ENCODE results near the gene KANK3.
"Not testable (repeated sequence)": the region's sequence is repeated elsewhere in the genome, so short reads cannot be mapped to it uniquely, and the experiment has no call there.

KANK3 gene

DNA sequence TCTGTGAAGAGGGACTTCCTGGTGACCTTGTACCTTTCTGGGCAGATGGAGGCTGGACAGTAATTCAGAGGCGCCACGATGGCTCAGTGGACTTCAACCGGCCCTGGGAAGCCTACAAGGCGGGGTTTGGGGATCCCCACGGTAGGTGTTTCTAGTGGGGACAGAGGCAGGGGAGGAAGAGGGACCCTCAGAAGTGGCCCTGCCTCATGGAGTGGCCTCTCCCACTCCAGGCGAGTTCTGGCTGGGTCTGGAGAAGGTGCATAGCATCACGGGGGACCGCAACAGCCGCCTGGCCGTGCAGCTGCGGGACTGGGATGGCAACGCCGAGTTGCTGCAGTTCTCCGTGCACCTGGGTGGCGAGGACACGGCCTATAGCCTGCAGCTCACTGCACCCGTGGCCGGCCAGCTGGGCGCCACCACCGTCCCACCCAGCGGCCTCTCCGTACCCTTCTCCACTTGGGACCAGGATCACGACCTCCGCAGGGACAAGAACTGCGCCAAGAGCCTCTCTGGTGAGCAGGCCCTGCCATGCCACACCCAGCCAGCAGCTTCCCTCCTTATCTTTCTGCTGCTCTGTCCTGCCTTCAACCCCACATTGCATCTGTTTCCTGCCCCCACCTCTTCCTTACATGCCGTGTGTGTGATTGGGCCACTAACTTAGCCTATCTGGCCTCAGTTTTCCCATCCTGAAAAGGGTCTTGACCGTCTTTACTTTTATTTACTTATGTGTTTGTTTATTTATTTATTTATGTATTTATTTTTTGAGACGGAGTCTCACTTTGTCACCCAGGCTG lies 28.1 kb upstream of the KANK3 start:
- no peak overlapping the region for H3K4me3 ChIP-seq (ENCODE audit: low read depth, low read length)

DNA sequence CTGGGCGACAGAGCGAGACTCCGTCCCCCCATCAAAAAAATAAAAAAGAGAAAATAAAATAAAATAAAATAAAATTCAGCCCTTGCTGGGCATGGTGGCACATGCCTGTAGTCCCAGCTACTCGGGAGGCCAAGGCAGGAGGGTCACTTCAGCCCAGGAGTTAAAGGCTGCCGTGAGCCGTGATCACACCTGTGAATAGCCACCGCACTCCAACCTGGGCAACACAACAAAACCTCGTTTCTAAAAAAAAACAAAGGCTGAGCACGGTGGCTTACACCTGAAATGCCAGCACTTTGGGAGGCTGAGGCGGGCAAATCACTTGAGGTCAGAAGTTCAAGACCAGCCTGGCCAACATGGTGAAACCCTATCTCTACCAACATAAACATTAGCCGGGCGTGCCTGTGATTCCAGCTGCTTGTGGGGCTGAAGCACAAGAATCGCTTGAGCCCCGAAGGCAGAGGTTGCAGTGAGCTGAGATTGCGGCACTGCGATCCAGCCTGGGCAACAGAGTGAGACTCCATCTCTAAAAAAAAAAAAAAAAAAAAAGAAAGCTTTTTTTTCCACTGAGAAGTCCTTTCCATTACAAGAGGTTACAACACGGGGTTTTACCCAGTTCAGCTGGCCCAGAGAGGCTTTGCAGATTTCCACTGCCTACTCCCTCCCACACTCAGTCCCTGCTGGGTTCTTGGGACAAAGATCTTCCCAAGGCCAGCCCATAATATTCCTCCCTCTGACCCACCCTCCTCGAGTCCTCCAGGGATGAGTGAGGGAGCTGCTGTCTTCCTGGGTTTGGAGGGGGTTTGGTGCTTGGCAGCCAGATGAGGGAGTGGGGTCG lies 27.3 kb upstream of the KANK3 start:
- H3K4me3 ChIP-seq (ENCODE audit: low read depth, low read length), result no peak overlapping the region

- no peak overlapping the region for H3K4me3 ChIP-seq (ENCODE audit: low read depth, low read length)
These were observed 24.4 kb upstream of the KANK3 start for GRCh38 chr19:8367327-8368001.

- no peak overlapping the region for H3K4me3 ChIP-seq (ENCODE audit: low read depth, low read length)
These were observed 23.9 kb upstream of the KANK3 start for GRCh38 chr19:8366961-8367326.

GRCh38 chr19:8366121-8366581 lies 23.1 kb upstream of the KANK3 start:
- no peak overlapping the region for H3K4me3 ChIP-seq (ENCODE audit: low read depth, low read length)

DNA sequence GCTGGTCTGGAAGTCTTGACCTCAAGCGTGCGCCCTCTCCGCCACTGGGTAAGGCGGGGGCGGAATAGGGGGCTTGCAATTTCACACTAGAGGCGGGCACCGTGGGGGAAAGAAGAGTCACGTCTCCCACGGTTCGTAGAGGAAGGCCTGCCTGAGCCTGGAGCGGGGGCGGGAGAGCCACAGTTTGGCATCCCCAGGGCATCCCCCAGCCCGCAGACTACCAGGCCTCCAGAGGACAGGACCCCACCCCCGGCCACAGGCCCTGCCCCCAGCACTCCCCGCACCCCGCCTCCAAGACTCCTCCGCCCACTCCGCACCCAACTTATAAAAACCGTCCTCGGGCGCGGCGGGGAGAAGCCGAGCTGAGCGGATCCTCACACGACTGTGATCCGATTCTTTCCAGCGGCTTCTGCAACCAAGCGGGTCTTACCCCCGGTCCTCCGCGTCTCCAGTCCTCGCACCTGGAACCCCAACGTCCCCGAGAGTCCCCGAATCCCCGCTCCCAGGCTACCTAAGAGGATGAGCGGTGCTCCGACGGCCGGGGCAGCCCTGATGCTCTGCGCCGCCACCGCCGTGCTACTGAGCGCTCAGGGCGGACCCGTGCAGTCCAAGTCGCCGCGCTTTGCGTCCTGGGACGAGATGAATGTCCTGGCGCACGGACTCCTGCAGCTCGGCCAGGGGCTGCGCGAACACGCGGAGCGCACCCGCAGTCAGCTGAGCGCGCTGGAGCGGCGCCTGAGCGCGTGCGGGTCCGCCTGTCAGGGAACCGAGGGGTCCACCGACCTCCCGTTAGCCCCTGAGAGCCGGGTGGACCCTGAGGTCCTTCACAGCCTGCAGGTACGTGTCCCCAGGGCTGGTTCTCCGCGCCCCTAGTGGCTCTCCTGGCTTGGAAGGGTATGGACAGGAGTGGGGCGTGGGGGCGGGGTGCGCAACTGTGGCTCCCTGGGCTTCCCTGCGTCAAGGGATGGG lies 21.0 kb upstream of the KANK3 start, which contains the start of gene ANGPTL4:
Gene ANGPTL4 (plus strand): TSS at position 353 of the 969 bp plus-strand sequence. CDS start 167 bp downstream, at position 520.
- peak within 1 kb of the TSS; percentile 56 for H3K4me3 ChIP-seq (ENCODE audit: low read depth, low read length)

GRCh38 chr19:8361921-8362793 lies 19.1 kb upstream of the KANK3 start:
- no peak overlapping the region for H3K4me3 ChIP-seq (ENCODE audit: low read depth, low read length)

DNA sequence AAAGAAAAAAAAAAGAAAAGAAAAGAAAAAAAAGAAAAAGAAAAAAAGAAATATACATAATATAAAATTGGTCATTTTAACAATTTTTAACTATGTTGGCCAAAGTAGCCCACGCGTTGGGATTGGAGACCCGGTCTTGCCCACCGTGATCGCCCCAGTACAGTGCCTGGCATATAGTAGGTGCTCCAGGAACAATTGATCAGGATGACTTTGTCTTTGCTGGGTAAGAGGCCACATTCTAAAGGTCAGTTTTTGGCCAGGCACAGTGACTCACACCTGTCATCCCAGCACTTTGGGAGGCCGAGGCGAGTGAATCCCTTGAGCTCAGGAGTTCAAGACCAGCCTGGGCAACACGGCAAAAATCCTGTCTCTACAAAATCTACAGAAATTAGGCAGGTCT lies 17.1 kb upstream of the KANK3 start:
- no peak overlapping the region for H3K4me3 ChIP-seq (ENCODE audit: low read depth, low read length)

DNA sequence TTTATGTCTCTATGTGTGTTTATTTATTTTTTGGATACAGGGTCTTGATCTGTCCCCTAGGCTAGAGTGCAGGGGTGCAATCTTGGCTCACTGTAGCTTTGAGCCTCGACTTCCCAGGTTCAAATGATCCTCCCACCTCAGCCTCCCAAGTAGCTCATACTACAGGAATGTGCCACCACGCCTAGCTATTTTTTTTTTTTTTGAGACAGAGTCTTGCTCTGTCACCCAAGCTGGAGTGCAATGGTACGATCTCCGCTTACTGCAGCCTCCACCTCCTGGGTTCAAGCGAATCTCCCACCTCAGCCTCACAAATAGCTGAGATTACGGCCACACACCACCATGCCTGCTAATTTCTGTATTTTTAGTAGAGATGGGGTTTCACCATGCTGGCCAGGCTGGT lies 15.9 kb upstream of the KANK3 start:
- no peak overlapping the region for H3K4me3 ChIP-seq (ENCODE audit: low read depth, low read length)

- H3K4me3 ChIP-seq (ENCODE audit: low read depth, low read length), result no peak overlapping the region
These were observed 14.0 kb upstream of the KANK3 start for GRCh38 chr19:8357007-8357521.

- no peak overlapping the region for H3K4me3 ChIP-seq (ENCODE audit: low read depth, low read length)
These were observed 12.8 kb upstream of the KANK3 start for GRCh38 chr19:8355631-8356402.

DNA sequence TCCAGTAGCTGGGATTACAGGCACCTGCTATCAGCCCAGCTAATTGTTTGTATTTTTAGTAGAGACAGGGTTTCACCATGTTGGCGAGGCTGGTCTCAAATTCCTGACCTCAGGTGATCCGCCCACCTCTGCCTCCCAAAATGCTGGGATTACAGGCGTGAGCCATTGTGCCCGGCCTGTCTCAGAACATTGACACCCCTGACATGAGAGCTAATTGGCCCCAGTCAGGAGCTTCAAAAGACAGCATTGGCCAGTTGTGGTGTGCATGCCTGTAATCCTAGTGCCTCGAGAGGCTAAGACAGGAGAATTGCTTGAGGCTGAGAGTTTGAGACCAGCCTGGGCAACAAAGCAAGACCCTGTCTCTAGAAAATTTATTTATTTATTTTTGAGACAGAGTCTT lies 9.8 kb upstream of the KANK3 start:
- not testable (repeated sequence) for H3K4me3 ChIP-seq (ENCODE audit: low read depth, low read length)

- no peak overlapping the region for H3K4me3 ChIP-seq (ENCODE audit: low read depth, low read length)
These were observed 9.2 kb upstream of the KANK3 start for GRCh38 chr19:8352134-8352827.

DNA sequence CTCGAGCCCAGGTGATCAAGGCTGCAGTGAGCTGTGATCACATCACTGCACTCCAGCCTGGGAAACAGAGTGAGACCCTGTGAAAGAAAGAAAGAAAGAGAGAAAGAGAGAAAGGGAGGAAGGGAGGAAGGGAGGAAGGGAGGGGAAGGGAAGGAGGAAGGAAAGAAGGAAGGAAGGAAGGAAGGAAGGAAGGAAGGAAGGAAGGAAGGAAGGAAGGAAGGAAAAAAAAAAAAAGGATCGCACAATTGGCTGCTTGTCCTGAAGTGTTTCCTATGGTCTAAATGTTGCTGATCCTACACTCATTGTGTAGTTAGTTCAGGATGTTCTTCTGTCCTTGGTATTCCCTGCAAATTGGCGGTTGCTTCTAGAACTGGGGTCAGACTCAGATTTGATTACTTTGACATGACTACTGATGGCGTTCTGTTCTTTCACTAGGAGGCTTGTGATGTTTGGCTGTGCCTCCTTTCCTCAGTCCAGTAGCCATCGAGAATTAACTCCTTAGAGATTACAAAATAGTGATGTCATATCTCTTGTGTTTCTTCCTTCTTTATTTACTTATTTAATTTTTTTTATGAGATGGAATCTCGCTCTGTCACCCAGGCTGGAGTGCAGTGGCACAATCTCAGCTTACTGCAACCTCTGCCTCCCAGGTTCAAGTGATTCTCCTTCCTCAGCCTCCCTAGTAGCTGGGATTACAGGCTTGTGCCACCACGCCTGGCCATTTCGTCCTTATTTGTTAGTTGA lies 6.7 kb upstream of the KANK3 start:
- not testable (repeated sequence) for H3K4me3 ChIP-seq (ENCODE audit: low read depth, low read length)

- no peak overlapping the region for H3K4me3 ChIP-seq (ENCODE audit: low read depth, low read length)
These were observed 402 bp upstream of the KANK3 start for GRCh38 chr19:8343483-8343844.

GRCh38 chr19:8342316-8342683 lies 762 bp downstream of the KANK3 start:
- no peak overlapping the region for H3K4me3 ChIP-seq (ENCODE audit: low read depth, low read length)

- H3K4me3 ChIP-seq (ENCODE audit: low read depth, low read length), result not testable (repeated sequence)
These were observed 1.6 kb downstream of the KANK3 start for GRCh38 chr19:8341504-8341903.
